COLO668 (cell line): ENCODE measurements around the gene PRAME.

Experiments
- DNase-seq: peaks from one replicate; lab custom pipeline; 2025; ENCODE audit not compliant: unreplicated experiment; lab: John Stamatoyannopoulos, UW

Gene PRAME

GRCh38 chr22:22579869-22580604, 21.0 kb upstream of the PRAME start:
- DNase-seq: no peak

GRCh38 chr22:22578702-22579424, 19.8 kb upstream of the PRAME start:
- DNase-seq: no peak

GRCh38 chr22:22576989-22577427, 17.9 kb upstream of the PRAME start:
- no peak for DNase-seq

- DNase-seq: peak; percentile 56
Observed at GRCh38 chr22:22576244-22576988, 17.4 kb upstream of the PRAME start.

GRCh38 chr22:22574361-22574760, 15.3 kb upstream of the PRAME start:
- no peak for DNase-seq

- no peak for DNase-seq
Observed at GRCh38 chr22:22573047-22573889, 14.2 kb upstream of the PRAME start.

- DNase-seq: no peak
Observed at GRCh38 chr22:22571862-22572261, 12.8 kb upstream of the PRAME start.

GRCh38 chr22:22571429-22571828, 12.4 kb upstream of the PRAME start:
- no peak for DNase-seq

- DNase-seq: no peak
Observed at GRCh38 chr22:22569218-22569617, 10.2 kb upstream of the PRAME start.

- DNase-seq: no peak
Observed at GRCh38 chr22:22565981-22566380, 6.9 kb upstream of the PRAME start.

GRCh38 chr22:22558071-22558971, 744 bp downstream of the PRAME start:
- no peak for DNase-seq

- DNase-seq: no peak
Observed at GRCh38 chr22:22556995-22557925, 1.8 kb downstream of the PRAME start.

GRCh38 chr22:22556578-22556977, 2.5 kb downstream of the PRAME start:
- no peak for DNase-seq

- DNase-seq: no peak
Observed at GRCh38 chr22:22555596-22555995, 3.5 kb downstream of the PRAME start.

- DNase-seq: no peak
Observed at GRCh38 chr22:22554587-22555284, 4.3 kb downstream of the PRAME start.

- no peak for DNase-seq
Observed at GRCh38 chr22:22553735-22554586, 5.1 kb downstream of the PRAME start.

- no peak for DNase-seq
Observed at GRCh38 chr22:22553141-22553540, 5.9 kb downstream of the PRAME start.
